ENCODE data around the gene POGZ. TPM values are rescaled to one million over a fixed set of nuclear protein-coding genes. Genes with fewer than 3 reads are reported as not detected.

POGZ gene
- total and polyA plus RNA-seq, 2 of the 13 experiments (the other 11 are each of a cell fraction or from before 2014, with no cell fraction given): 15.3 to 45.6 TPM

DNA sequence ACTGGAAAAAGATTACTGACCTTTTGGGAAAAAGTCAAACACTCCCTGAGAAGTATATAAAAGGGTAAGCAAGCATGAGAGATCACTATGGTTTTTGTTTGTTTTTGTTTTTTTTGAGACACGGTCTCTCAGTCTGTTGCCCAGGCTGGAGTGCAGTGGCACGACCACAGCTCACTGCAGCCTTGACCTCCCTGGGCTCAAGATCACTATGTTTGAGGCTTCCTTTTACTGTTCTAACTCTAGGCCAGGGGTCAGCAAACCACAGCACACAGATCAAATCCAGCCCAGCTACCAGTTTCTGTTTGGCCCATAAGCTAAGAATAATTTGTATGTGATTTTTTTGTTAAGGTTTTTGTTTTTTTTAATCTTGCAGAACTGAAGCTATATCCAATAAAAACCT is 34.2 kb downstream of the POGZ start:
- no peak overlapping the region for H3K4me3 ChIP-seq (replicated peaks in 1 of 3; ENCODE audit: insufficient read depth in 1 of 3, low read depth in 2 of 3, low read length in 3 of 3)
- H3K9ac ChIP-seq (ENCODE audit: insufficient read depth, low read depth, low read length): no peak overlapping the region
- ChIA-PET POLR2A (no interaction called here), CTCF (ENCODE audit: low intra/inter-chr PET ratio, low total read pairs) (no interaction called here)
- H4K20me1 ChIP-seq (ENCODE audit: insufficient read depth, low read length): no peaks in the 10 kb centered on the region
- 25% methylated on average over 2 of the region's 2 CpGs for WGBS (ENCODE audit: low lambda C conversion rate)
- H3K27me3 ChIP-seq (ENCODE audit: control insufficient read depth in 1 of 2, insufficient read depth in 2 of 2, low read length in 2 of 2): no peaks in the 10 kb centered on the region
- intact Hi-C loops (cut with micrococcal nuclease; ENCODE audit: unreplicated experiment): no loop called here
- peak; percentile 62; the same call in 1 of the 3 replicates for ATAC-seq
- H3K27ac ChIP-seq (ENCODE audit: extremely low read length, insufficient read depth, low read length): peak overlapping the region; percentile 34
- FAIRE-seq: no peak
- no peak overlapping the region for H3K4me2 ChIP-seq (ENCODE audit: low read depth, low read length)
- BruUV-seq (replicated peaks): no TSS peak
- no peaks in the 10 kb centered on the region for H3K9me3 ChIP-seq (ENCODE audit: low read length)
- TF ChIP-seq NR2F6 (IDR thresholded peaks at IDR 0.05): peak; percentile 56
- no peak for TF ChIP-seq NR2F6 (CRISPR knock-in tag; IDR thresholded peaks at IDR 0.05)
- no peak for TF ChIP-seq ARHGAP35 (CRISPR knock-in tag; IDR thresholded peaks at IDR 0.05; ENCODE audit: borderline replicate concordance)
- TF ChIP-seq NR2F1 (CRISPR knock-in tag; IDR thresholded peaks at IDR 0.05): peak in 1 of 2 experiments; percentile 72; a peak in 2 of 4 replicates
- TF ChIP-seq, protein P1, sequence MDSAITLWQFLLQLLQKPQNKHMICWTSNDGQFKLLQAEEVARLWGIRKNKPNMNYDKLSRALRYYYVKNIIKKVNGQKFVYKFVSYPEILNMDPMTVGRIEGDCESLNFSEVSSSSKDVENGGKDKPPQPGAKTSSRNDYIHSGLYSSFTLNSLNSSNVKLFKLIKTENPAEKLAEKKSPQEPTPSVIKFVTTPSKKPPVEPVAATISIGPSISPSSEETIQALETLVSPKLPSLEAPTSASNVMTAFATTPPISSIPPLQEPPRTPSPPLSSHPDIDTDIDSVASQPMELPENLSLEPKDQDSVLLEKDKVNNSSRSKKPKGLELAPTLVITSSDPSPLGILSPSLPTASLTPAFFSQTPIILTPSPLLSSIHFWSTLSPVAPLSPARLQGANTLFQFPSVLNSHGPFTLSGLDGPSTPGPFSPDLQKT (CRISPR knock-in tag; IDR thresholded peaks at IDR 0.05; ENCODE audit: borderline replicate concordance): no peak
- no peak for TF ChIP-seq FOSL1 (CRISPR knock-in tag; IDR thresholded peaks at IDR 0.05; ENCODE audit: borderline replicate concordance)
- TF ChIP-seq ISX (CRISPR knock-in tag; conservative IDR thresholded peaks at IDR 0.05): no peak
- TF ChIP-seq ZNF83 (CRISPR knock-in tag; IDR thresholded peaks at IDR 0.05; ENCODE audit: borderline replicate concordance): no peak
- TF ChIP-seq ZNF577 (CRISPR knock-in tag; IDR thresholded peaks at IDR 0.05; ENCODE audit: borderline replicate concordance, low read depth): no peak
- TF ChIP-seq RARA (CRISPR knock-in tag; IDR thresholded peaks at IDR 0.05): peak; percentile 42; the same call in 1 of the 2 replicates
- peak; percentile 18; the same call in 1 of the 2 replicates for TF ChIP-seq HNF4A (CRISPR knock-in tag; IDR thresholded peaks at IDR 0.05)
- TF ChIP-seq, protein P2, sequence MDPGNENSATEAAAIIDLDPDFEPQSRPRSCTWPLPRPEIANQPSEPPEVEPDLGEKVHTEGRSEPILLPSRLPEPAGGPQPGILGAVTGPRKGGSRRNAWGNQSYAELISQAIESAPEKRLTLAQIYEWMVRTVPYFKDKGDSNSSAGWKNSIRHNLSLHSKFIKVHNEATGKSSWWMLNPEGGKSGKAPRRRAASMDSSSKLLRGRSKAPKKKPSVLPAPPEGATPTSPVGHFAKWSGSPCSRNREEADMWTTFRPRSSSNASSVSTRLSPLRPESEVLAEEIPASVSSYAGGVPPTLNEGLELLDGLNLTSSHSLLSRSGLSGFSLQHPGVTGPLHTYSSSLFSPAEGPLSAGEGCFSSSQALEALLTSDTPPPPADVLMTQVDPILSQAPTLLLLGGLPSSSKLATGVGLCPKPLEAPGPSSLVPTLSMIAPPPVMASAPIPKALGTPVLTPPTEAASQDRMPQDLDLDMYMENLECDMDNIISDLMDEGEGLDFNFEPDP (CRISPR knock-in tag; conservative IDR thresholded peaks at IDR 0.05): no peak
- TF ChIP-seq SALL1 (CRISPR knock-in tag; IDR thresholded peaks at IDR 0.05): peak; percentile 26; the same call in 1 of the 2 replicates
- DNase-seq (ENCODE audit: low spot score): no peak
- H2AFZ ChIP-seq (ENCODE audit: low read length): no peak overlapping the region
- H3K36me3 ChIP-seq (replicated peaks in 1 of 2; ENCODE audit: control insufficient read depth in 1 of 2, insufficient read depth in 2 of 2, low read length in 2 of 2): peaks cover 22 to 76% of the 10 kb centered on the region in 2 experiments
- in situ Hi-C loops (cut with HindIII; ENCODE audit: extremely low pct_ligation_motif_present, low pct_unique_long_range_greater_than_20kb): no loop called here
- no peaks in the 10 kb centered on the region for H3K79me2 ChIP-seq (ENCODE audit: insufficient read depth, low read length)
- peaks cover 12% of the 10 kb centered on the region for H3K4me1 ChIP-seq (ENCODE audit: insufficient read depth, low read length)

Data from HepG2 (cell line).